ENCODE data around the gene LRRC34. TPM values are rescaled to one million over a fixed set of nuclear protein-coding genes. Genes with fewer than 3 reads are reported as not detected.

The LRRC34 gene
- total RNA-seq, 1 donor from 2014 or later = 3.1 TPM

- peak; percentile 72 to 78 for DNase-seq (ENCODE audit: low read depth in 2 of 2)
Observed at GRCh38 chr3:169764882-169765612, 47.7 kb downstream of the LRRC34 start, which contains the start of gene TERC. TSS of gene TERC (minus strand) at chr3:169765060.

DNA sequence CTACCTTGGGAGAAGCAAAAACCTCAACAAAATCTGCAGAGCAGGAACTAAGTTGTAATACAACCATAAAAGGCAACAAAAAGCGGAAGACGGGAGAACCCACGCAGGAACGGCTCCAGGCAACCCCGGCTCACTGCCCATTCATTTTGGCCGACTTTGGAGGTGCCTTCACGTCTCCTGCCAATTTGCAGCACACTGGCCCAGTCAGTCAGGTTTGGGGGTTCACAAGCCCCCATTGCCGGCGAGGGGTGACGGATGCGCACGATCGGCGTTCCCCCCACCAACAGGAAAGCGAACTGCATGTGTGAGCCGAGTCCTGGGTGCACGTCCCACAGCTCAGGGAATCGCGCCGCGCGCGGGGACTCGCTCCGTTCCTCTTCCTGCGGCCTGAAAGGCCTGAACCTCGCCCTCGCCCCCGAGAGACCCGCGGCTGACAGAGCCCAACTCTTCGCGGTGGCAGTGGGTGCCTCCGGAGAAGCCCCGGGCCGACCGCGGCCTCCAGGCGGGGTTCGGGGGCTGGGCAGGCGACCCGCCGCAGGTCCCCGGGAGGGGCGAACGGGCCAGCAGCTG is 48.3 kb downstream of the LRRC34 start:
- DNase-seq (ENCODE audit: low read depth in 2 of 2) = peak in 1 of 2 donors; percentile 32

DNA sequence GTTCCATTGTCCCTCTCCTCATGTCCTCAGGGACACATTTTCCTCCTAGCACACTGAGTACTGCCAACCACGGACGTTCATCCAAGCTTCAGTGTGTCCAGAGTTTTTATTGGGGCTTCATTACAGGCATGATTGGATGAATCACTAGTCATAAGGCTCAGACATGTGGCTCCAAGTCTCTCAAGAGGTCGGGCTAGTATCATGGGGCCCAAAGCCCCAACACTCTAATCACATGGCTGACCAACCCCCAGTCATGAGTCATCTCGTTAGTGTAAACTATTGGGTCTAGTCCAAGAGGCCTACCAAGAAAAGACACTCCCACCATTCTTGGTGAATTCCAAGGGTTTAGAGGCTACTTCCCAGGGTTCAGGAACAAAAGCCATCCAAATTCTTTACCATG is 52.2 kb downstream of the LRRC34 start:
- DNase-seq (ENCODE audit: low read depth in 2 of 2) = peak in 1 of 2 donors; percentile 9

- peak in 1 of 2 donors; percentile 63 for DNase-seq (ENCODE audit: low read depth in 2 of 2)
Observed at GRCh38 chr3:169759256-169759655, 53.4 kb downstream of the LRRC34 start.

DNA sequence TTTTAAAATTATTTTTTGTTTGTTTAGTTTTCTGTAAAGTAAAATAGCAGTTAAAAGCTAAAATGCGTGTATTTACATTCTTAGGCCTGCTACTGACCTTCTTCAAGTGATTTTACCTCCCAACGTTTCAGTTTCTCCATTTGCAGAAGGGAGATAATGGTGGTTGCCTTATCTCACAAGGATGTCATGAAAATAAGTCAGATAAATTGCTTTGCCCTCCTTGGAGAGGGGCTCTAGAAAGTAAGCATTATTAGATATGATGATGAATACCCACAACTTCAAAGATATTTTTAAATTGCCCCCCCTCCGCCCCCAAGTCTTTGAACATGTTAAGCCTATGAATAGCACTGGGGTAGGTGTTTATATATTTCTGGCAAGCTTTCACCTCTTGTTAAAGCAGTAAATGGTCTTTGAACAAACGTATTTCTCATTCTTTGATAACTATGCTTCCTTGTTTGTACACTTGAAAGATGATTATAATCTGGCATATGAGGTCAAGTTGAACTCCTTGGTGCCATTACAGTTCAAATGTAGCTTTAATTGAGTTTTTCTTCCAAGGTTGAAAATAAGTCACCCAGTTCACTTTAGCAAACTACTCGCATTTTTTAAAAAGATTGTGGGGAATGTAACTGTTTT is 54.2 kb downstream of the LRRC34 start:
- DNase-seq (ENCODE audit: low read depth in 2 of 2) = no peak

- DNase-seq (ENCODE audit: low read depth in 2 of 2) = no peak
Observed at GRCh38 chr3:169755488-169755887, 57.2 kb downstream of the LRRC34 start.

DNA sequence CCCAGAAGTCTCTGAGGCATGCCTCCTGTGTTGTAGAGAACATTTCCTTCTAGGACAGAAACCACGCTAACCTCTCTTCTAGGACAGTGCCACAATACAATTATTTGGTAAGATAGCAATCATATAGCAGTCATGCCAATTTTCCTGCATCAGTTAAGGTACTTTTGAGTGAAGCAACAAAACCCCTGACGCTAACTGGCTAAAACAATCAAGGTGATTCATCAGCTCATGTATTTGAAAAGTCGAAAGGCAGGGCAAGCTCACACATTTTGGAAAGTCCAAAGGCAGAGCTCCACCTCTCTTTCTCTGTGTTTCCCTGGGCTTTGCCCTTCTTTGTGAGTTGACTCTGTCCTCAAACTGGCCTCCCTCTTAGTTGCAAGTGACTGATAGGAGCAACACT is 58.0 kb downstream of the LRRC34 start:
- DNase-seq (ENCODE audit: low read depth in 2 of 2) = no peak

GRCh38 chr3:169751875-169752274 is 60.8 kb downstream of the LRRC34 start:
- no peak for DNase-seq (ENCODE audit: low read depth in 2 of 2)

DNA sequence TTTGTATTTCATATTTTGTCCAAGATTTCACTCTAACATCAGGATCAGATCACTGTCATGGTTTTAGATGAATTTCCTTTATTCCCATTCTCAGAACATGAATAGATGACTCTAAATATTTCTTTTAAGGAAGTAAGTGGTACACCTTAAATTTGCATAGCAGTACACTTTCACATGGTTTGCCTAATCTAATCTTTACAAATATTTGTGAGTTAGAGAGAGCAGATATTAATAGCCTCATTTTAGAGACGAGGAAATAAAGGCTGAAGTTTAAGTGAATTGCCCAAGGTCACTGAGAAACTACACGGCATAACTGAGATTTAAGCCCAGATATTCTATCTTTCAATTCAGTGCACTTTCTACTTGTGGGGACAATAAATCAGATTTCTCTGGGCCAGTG is 62.0 kb downstream of the LRRC34 start:
- DNase-seq (ENCODE audit: low read depth in 2 of 2) = no peak

DNA sequence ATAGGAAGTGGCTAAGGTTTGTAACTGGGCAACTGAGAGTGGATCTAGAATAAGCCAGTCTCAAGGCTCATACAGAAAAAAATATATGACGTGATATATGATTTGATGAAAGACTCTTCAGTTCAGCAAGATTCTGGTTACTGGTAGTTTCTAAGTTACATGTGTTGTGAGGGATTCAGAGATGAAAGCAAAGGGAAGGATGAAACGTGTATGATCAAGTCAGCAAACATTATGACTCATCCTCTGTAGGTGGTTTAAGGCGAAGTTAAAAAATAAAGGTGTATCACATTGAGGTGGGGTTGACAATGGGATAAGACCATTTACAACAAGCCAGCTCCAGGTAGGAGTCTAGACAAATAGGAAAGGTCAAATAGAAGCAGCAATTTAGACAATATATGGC is 64.0 kb downstream of the LRRC34 start:
- DNase-seq (ENCODE audit: low read depth in 2 of 2) = no peak

GRCh38 chr3:169746924-169747323 is 65.8 kb downstream of the LRRC34 start:
- no peak for DNase-seq (ENCODE audit: low read depth in 2 of 2)

DNA sequence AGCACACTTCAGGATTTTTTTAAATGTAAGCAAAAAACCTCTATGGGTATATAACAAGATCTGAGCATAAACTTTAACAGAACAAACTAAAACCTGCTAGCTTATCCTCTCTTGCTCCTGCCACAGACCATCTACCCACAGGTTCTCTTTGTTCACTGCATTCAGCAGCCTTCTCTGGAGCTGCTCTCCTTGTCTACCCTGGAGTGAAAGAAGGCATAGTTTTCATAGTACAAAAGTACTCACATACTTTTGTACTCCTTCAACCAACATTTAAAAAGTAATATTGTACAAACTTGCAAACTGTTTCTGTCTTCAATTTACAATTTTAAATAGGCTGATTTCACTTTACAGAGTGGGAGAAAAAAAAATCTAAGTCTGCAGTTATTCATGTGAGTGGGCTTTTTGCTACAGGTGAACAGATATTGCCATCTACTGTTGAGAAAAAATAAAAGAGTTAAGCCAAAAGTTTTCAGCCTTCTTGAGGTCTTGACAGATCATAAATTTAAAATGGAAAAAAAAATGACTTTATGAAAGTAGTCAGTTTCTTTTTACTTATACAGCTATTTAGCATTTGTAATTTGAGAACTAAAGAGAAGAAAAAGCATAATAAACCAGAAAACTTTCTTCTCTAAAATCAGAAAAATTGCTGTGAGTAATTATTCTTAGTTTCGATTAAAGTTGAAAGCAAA is 68.2 kb downstream of the LRRC34 start:
- DNase-seq (ENCODE audit: low read depth in 2 of 2) = peak in 1 of 2 donors; percentile 47

Other genes with a start within 250 kb of the LRRC34 start
- 9.4 and 16.2 TPM in 2 replicates for gene MECOM, start 149.2 kb downstream of the LRRC34 start, total RNA-seq
- gene TERC, start 47.8 kb downstream of the LRRC34 start, total RNA-seq = 34.3 and 103 TPM in 2 replicates
- gene ACTRT3, start 43.3 kb downstream of the LRRC34 start, total RNA-seq = 1.7 and 2.0 TPM in 2 replicates
- 17.2 and 18.3 TPM in 2 replicates for gene MYNN, start 39.5 kb downstream of the LRRC34 start, total RNA-seq
- gene LRRIQ4, start within 50 bp of the LRRC34 start, total RNA-seq = under 0.01 TPM in 1 of 2 replicates, not detected in the other
- not detected in 2 replicates for gene LRRC31, start 57.0 kb upstream of the LRRC34 start, total RNA-seq
- gene SAMD7, start 98.7 kb upstream of the LRRC34 start, total RNA-seq = not detected in 2 replicates
- gene SEC62, start 153.9 kb upstream of the LRRC34 start, total RNA-seq = 20.8 and 27.9 TPM in 2 replicates
- 1.0 and 1.8 TPM in 2 replicates for gene GPR160, start 225.1 kb upstream of the LRRC34 start, total RNA-seq

Measured in dermis microvascular lymphatic vessel endothelial cell (primary cell).